HG03135 (cell line): Measurements from ENCODE around the gene BCL11A.

Experiments
- ATAC-seq: cut with Tn5 transposase; IDR thresholded peaks from one replicate; pipeline ENCODE4 v1.9.1; 2021; ENCODE audit warnings: mild to moderate bottlenecking, moderate library complexity; ENCODE audit not compliant: unreplicated experiment

Gene BCL11A

DNA sequence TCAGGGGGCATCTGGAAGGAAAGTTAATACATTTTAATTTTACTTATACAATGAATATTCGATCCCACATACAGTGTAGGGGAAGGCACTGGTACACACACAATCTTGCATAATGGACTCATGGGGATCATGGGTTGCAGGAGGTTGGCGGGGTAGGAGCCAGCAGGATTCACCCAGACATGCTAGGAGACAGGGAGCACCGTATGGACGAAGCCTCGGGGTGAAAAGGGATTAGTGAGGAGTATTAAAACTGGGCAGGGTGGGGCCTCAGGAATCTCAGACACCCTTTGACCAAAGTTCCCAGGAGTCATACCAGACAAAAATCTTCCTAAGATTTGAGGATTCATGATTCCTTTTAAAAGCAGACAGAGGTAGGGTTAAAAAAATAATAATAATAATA, 140.8 kb downstream of the BCL11A start:
- ATAC-seq = no peak

DNA sequence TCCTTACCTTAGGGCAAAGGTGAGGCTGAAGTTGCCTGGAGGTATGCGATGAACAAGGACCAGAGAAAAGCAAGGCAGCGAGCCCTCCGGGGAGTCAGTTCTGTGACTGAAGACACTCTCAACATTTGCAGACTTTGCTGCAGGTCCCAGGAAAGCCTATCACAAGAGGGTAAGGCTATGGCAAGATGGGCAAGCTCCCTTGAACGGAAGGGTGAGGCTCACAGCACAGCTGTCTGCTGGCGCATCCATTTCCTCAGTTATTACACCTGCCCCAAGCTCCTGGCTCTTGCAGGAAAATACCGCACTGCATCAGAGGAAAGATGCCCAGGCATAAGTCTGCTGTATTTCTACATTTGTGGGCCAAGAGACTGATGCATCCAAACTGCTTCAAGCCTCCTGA, 141.4 kb downstream of the BCL11A start:
- no peak for ATAC-seq

DNA sequence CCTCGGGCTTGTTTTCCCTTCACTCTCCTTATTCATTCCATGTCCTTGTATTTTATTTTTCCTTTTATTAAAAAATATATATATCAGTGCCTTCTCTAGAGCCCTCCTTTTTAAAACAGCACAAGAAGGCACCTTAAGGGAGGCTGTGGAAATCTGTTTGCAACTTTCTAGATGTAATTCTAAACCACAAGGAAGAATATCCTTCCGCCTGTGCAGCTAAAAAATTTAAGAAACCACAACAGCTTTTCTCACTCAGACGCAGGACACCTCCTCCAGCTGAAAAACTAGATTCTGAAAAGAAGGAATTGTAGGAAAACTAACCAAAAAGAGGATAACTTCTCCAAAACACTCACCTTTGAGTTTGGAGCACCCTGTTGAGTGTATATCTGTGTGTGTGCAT, 142.2 kb downstream of the BCL11A start:
- no peak for ATAC-seq

DNA sequence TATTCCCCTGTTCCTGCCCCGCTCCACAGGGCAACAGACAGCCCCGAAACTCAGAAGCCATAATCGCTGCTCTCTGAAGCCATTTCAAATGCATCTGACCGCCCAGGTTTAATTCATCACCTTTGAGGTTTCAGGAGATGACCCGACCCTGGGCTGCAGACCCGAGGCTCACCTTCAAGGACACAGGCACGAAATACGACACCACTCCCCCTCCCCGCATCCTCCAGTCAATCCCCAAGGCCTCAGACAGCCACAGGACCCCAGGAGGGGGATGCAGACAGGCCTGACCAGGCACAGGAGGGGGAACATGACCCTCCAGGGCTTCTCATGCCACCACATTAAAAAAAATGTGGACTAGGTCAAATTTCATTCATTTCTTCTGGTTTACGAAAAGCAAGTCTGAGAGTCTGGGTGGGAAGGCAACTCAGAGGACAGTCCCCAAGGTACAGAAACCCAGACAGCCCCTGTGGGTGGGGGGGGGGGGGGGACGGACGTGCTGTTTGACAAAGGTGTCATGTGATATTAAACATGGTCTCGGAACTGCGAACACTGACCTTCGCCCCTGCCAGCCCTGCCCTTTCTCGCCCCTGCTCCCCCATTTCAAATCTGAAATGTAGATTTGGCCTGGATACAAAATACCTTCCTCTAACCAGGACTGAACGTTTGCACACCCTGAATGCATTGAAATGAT, 142.9 kb downstream of the BCL11A start:
- no peak for ATAC-seq

DNA sequence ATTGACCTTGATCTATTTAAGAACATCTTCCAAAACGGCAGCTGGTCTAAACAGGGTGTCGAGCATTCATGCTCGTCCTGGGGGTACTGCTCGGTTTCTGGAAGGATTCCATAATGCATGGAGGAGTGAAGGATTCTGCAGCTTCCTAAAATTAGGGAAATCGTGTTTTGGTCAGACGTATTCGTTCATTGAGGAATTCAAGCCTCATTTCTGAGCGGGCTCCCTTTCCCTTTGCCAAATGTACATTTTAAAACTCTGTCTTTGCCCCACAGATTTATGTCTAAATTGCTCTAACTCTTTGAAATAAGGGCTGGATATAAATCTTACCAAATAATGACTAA, 144.0 kb downstream of the BCL11A start:
- ATAC-seq = no peak

DNA sequence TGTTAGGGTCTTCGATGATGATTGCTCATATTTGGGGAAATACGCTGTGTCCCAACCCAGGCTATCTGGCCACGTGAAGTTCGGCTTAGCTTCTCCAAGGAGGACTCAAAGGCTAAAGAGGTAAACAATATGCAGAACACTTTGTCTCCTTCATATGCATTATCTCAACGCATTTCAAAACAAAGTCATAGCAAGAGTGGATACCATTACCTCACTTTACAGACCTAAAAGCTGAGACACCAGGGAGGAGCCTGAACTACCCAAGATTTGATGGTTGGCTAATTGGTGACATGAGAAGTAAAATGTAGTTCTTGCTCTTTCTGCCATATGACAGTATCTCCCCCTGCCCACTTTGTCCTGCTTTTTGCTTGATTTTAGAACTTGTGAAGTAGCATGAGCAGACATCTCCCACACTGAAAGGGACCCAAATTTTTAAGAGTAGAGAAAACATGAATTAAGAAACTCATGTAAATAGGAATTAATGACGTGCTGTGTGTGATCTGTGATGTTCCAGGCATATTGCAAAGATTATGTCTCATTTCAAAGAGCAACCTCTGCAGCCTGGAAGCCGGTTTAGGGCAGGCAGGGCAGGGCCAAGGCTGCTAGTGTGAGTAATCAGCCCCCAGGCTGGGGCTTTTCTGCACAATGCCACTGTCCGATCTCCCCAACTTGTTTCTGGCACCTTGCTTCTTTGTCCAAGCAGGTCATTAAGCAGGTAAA, 144.5 kb downstream of the BCL11A start:
- no peak for ATAC-seq

DNA sequence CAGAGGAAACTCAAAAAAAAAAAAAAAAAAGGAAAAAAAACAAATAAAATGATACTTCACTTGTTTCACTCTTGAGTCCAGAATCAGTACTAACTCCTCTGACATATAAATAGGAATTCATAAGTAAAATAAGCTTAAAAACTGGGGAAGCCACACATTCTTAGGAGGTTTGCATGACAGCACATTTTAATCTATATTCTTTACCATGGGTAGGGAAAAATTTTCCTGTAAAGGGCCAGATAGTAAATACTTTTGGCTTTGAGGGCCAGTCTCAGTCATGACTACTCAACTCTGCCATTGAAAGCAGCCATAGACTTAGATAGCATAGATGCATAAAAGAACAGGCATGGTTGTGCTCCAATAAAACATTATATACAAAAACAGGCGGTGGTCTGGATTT, 145.2 kb downstream of the BCL11A start:
- ATAC-seq = no peak

DNA sequence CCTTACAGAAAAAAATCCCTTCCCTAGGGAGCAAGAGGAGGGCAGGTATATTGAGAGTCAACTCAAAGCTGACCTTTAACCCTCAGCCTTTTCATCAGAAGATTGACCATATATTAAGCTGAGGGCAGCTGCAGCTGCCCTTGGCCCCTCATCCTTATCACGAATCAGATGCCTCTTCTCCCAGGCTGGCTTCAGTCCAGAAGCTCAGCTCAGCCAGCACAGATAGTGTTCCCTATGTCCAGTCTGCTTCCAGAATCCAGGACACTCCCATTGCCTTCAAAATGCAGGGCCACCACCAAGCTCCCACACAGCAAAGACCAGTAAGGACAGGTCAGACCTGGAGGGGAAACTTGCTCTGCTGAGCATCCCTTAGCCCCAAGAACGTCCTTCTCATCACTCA, 146.1 kb downstream of the BCL11A start:
- no peak for ATAC-seq

DNA sequence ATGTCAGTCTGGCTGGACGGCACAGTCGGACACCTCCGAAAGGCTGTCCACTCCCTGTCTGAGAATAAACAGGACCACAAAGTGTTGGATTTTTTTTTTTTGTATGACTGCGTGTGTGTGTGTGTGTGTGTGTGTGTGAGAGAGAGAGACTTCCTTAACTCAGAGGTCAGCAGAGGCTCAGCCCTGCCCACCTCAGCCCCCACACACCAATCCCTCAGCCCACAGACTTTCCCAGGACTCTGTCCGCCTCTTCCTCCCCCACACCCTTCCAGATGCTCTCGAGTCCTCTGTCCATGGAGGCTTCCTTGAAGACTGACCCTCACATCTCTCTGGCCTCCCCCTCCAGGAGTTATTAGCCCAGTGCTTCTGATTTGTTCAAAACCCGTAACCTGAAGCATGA, 147.3 kb downstream of the BCL11A start:
- no peak for ATAC-seq

DNA sequence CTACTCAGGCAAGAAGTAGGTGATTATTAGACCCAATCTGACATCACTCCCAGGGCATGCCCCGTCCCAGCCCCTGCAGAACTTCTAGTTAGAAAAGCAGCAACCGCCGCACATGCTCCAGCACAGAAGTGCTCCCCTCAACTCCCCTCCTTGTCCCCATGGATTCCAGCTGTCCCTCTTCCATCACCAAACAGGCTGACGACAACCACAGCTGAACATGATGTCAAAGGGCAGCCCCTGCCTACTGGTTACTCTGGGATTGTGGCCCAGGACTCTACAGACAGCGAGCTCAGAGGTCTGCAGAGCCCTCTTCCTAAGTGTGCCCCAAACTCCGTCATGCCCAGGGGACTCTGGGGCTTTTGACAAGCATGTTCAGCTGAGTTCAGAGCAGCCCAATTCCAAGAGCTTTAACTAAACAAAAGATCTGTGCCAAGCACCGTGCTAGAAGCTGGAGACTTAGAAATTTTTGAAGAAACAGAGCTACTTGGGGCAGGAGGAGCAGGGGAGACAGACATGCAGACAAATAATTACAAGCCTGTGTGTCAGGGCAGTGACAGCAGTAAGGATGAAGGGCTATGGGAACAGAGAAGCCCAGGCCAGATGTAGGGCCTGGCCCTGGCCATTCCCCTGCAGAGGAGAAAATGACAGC, 148.1 kb downstream of the BCL11A start:
- ATAC-seq = no peak
